Chondrocyte (in vitro differentiated cells): Measurements from ENCODE around the gene MRPL14. TPM values are rescaled to one million over a fixed set of nuclear protein-coding genes. Genes with fewer than 3 reads are reported as not detected.

Experiments
- DNase-seq: peaks from one replicate; pipeline ENCODE4 v3.0.0; 2021; ENCODE audit warnings: mixed read lengths, low spot score
- H3K27ac Mint-ChIP-seq: one replicate; pipeline ENCODE4 v1.8.0; 2021; ENCODE audit warnings: mild to moderate bottlenecking, moderate library complexity, mixed read lengths; ENCODE audit not compliant: unreplicated experiment
- H3K27me3 Mint-ChIP-seq: 2 replicates; pipeline ENCODE4 v1.8.0; 2021; ENCODE audit warnings: low read depth, mixed read lengths
- H3K36me3 Mint-ChIP-seq: 2 replicates; pipeline ENCODE4 v1.8.0; 2021; ENCODE audit warnings: low read depth, mixed read lengths
- H3K4me1 Mint-ChIP-seq: 2 replicates; pipeline ENCODE4 v1.8.0; 2021; ENCODE audit warnings: low read depth, mild to moderate bottlenecking, mixed read lengths
- H3K4me3 Mint-ChIP-seq: one replicate; pipeline ENCODE4 v1.8.0; 2021; ENCODE audit warnings: mild to moderate bottlenecking, moderate library complexity, mixed read lengths; ENCODE audit not compliant: unreplicated experiment
- H3K9me3 Mint-ChIP-seq: 2 replicates; pipeline ENCODE4 v1.8.0; 2021; ENCODE audit warnings: low read depth, mixed read lengths
- total RNA-seq: library from RNA; stranded (reverse); gene quantifications from 3 replicates; pipeline ENCODE4 v1.2.1, GENCODE V29; 2021
- TF ChIP-seq, protein P1 (sequence below): fragments of 200-600 bp; sonication (generic); IDR thresholded peaks from 2 replicates; pipeline ENCODE4 v1.5.0; 2021; ENCODE audit warnings: antibody characterized with exemption, mild to moderate bottlenecking, moderate library complexity

MRPL14 gene
- total RNA-seq, 1 donor from 2014 or later: 35.1 TPM

DNA sequence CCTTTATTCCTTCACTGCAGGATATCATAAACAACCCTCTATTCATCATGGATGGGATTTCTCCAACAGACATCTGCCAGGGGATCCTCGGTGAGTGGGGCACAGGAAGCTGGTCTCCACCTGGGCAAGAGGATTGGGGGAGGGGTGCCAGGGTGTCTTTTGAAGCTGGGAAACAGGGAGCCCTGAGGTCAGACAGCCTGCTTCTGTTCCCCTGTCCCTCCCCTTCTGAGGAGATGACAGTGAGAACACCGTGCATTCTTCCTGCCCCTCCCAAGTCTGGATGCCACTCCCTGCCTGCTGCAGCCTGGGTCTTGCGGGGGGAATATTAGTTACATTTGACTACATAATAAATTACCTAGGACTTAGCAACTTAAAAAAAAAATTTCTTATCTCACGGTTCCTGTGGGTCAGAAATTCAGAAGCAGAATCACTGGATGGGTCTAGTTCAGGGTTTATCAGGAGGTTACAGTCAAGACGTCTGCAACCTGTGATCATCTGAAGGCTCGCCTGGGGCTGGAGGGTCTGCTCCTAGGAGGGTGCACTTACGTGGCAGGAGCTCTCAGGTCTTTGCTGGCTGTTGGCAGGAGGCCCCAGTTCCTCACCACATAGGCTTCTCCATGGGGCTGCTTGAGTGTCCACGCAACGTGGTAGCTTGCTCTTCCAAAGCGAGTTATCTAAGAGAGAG is 42.8 kb upstream of the MRPL14 start:
- TF ChIP-seq, protein P1, sequence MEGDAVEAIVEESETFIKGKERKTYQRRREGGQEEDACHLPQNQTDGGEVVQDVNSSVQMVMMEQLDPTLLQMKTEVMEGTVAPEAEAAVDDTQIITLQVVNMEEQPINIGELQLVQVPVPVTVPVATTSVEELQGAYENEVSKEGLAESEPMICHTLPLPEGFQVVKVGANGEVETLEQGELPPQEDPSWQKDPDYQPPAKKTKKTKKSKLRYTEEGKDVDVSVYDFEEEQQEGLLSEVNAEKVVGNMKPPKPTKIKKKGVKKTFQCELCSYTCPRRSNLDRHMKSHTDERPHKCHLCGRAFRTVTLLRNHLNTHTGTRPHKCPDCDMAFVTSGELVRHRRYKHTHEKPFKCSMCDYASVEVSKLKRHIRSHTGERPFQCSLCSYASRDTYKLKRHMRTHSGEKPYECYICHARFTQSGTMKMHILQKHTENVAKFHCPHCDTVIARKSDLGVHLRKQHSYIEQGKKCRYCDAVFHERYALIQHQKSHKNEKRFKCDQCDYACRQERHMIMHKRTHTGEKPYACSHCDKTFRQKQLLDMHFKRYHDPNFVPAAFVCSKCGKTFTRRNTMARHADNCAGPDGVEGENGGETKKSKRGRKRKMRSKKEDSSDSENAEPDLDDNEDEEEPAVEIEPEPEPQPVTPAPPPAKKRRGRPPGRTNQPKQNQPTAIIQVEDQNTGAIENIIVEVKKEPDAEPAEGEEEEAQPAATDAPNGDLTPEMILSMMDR: no peak
- no peak overlapping the region for H3K27ac Mint-ChIP-seq

DNA sequence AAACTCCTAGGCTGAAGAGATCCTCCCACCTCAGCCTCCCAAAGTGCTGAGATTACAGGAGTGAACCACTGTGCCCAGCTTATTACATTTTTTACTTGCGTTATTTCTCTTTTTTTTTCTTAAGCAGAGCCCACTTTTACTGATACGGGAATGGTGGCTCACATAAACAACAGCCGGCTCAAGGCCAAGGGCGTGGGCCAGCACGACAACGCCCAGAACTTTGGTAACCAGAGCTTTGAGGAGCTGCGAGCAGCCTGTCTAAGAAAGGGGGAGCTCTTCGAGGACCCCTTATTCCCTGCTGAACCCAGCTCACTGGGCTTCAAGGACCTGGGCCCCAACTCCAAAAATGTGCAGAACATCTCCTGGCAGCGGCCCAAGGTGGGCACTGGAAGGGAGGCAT is 41.9 kb upstream of the MRPL14 start:
- H3K4me1 Mint-ChIP-seq: peaks cover 13% of the 10 kb centered on the region
- no peak for DNase-seq
- no peak overlapping the region for H3K27ac Mint-ChIP-seq
- no peak overlapping the region for H3K4me3 Mint-ChIP-seq
- peaks cover 22% of the 10 kb centered on the region for H3K27me3 Mint-ChIP-seq
- TF ChIP-seq, protein P1: no peak
- H3K36me3 Mint-ChIP-seq: no peaks in the 10 kb centered on the region
- H3K9me3 Mint-ChIP-seq: no peaks in the 10 kb centered on the region

More for the DNA sequence above, 42.8 kb upstream of the MRPL14 start:
- no peak for DNase-seq
- Mint-ChIP-seq H3K27me3 (peaks cover 17% of the 10 kb centered on the region), H3K36me3 (no peaks in the 10 kb centered on the region), H3K4me1 (peaks cover 13% of the 10 kb centered on the region), H3K4me3 (no peak overlapping the region), H3K9me3 (no peaks in the 10 kb centered on the region)

DNA sequence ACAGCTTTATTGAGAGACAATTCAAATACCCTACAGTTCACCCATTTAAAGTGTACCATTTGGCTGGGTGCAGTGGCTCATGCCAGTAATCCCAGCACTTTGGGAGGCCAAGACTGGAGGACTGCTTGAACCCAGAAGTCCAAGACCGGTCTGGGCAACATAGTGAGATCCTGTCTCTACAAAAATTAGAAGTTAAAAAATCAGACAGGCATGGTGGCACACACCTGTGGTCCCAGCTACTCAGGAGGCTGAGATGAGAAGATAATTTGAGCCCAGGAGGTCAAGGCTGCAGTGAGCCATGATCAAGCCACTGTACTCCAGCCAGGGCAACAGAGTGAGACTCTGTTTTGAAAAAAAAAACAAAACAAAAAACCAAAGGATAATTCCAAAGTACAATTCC is 40.3 kb upstream of the MRPL14 start:
- DNase-seq: no peak
- Mint-ChIP-seq H3K9me3 (no peaks in the 10 kb centered on the region), H3K27me3 (peaks cover 22% of the 10 kb centered on the region), H3K4me1 (peaks cover 6% of the 10 kb centered on the region), H3K4me3 (no peak overlapping the region), H3K27ac (no peak overlapping the region), H3K36me3 (no peaks in the 10 kb centered on the region)
- TF ChIP-seq, protein P1: no peak

DNA sequence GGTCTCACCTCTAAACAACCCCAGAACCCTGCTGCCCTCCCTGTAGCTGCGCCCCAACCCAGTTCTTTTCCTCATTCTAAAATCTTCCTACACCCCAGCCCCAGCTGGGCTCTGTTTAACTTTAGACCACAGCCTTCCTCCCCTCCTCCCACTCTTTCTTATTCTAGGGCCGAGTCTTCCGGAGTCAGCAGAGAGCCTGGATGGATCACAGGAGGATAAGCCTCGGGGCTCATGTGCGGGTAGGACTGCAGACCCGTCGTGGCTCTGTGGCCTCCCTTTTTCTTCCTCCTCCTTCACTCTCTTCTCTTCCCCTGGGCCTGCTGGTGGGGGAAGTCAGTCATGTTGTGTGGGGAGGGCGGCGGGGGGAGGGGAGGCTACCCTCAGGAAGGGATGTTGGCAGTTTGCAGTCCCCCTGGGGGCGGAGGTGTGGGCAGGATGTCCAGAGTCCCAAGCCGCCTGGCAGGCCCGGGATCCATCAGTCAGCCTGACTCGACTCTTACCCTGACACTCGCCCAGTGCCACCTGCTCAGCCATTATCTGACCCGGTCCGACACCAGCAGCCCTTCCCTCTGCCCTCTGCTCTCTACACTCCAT is 39.4 kb upstream of the MRPL14 start:
- TF ChIP-seq, protein P1: no peak
- peaks cover 22% of the 10 kb centered on the region for H3K27me3 Mint-ChIP-seq
- H3K27ac Mint-ChIP-seq: no peak overlapping the region
- H3K4me3 Mint-ChIP-seq: no peak overlapping the region
- H3K9me3 Mint-ChIP-seq: no peaks in the 10 kb centered on the region
- no peaks in the 10 kb centered on the region for H3K36me3 Mint-ChIP-seq
- no peak for DNase-seq
- peaks cover 8% of the 10 kb centered on the region for H3K4me1 Mint-ChIP-seq

DNA sequence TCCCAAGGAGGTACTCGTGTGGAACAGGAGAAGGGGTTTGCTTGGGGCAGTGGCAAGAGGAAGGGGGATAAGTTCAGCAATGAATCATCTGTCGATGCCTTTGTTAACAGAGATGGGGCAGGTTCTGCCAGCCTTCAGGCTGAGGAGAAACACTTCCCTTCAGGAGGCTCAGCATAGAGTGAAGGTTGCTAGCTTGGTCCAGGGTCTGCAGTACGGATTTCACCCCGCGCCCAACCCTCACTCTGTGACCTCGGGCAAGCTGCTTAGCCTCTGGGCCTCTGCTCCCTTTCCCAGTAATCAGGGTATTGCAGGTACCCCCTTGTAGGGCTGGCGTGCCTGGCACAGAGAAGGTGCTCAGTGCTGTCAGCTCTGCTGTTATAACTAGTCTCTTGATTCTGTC is 38.9 kb upstream of the MRPL14 start:
- Mint-ChIP-seq H3K4me1 (peaks cover 11% of the 10 kb centered on the region), H3K36me3 (no peaks in the 10 kb centered on the region), H3K27me3 (peaks cover 22% of the 10 kb centered on the region), H3K27ac (no peak overlapping the region), H3K9me3 (no peaks in the 10 kb centered on the region), H3K4me3 (no peak overlapping the region)
- no peak for DNase-seq
- TF ChIP-seq, protein P1: no peak
